GM12878 (cell line): ENCODE measurements around the gene PDS5A. TPM values are rescaled to one million over a fixed set of nuclear protein-coding genes. Genes with fewer than 3 reads are reported as not detected.

ENCODE experiments used
- ATAC-seq: fragments of 200-7000 bp; cut with Tn5 transposase; 3 replicates; pipeline ENCODE4 v1.9.1; 2020; ENCODE audit warnings: mild to moderate bottlenecking, moderate library complexity
- BruUV-seq: library from RNA; stranded (reverse); fragments of 400-500 nt; replicated peaks from 2 replicates; lab custom pipeline; 2021; lab: Mats Ljungman, UMichigan
- CTCF ChIA-PET: fragments of 300-600 bp; sonication (Branson Sonifier 250); formaldehyde crosslinking; extraction: SDS; loops from one replicate; lab custom pipeline; 2021; ENCODE audit warnings: inconsistent platforms; lab: Yijun Ruan, JAX
- POLR2A ChIA-PET: fragments of 350-600 bp; formaldehyde crosslinking; extraction: SDS; loops from one replicate; lab custom pipeline; 2021; ENCODE audit warnings: inconsistent platforms; lab: Charles Lee
- RAD21 ChIA-PET: fragments of 300-600 bp; sonication (Branson Sonifier 250); formaldehyde crosslinking; loops from one replicate; lab custom pipeline; 2023; ENCODE audit warnings: antibody characterized with exemption; ENCODE audit not compliant: unreplicated experiment; lab: Charles Lee
- SMC1A ChIA-PET: fragments of 300-600 bp; sonication (Branson Sonifier 250); formaldehyde crosslinking; loops from one replicate; lab custom pipeline; 2023; ENCODE audit not compliant: unreplicated experiment, uncharacterized antibody; lab: Charles Lee
- DNase-seq: peaks from one replicate; pipeline ENCODE4 v3.0.0-alpha.2; 2011; ENCODE audit warnings: low read depth, low spot score
- FAIRE-seq: peaks from 3 replicates; lab custom pipeline; 2011; peaks lifted over from hg19 to GRCh38; lab: Jason Lieb, UNC
- H2AFZ ChIP-seq: 2 replicates; pipeline ENCODE4 v1.6.0; 2011; ENCODE audit warnings: low read depth, low read length, control low read depth; ENCODE audit not compliant: control insufficient read depth
- H3K27ac ChIP-seq: 2 replicates; pipeline ENCODE4 v1.5.1; 2011; ENCODE audit warnings: control low read depth; ENCODE audit not compliant: control insufficient read depth, insufficient read depth
- H3K27me3 ChIP-seq, 2 experiments: replicated peaks in 1 of 2; 2 replicates each; pipeline versions ENCODE4 v1.6.0 to v1.6.1; 2011; ENCODE audit warnings: low read length in 1 of 2; ENCODE audit not compliant: control insufficient read depth in 2 of 2, insufficient read depth in 2 of 2
- H3K36me3 ChIP-seq, 2 experiments: 2 replicates each; pipeline ENCODE4 v1.5.1; 2011; ENCODE audit warnings: low read length in 1 of 2; ENCODE audit not compliant: control insufficient read depth in 2 of 2, insufficient read depth in 2 of 2
- H3K4me1 ChIP-seq: 2 replicates; pipeline ENCODE4 v1.6.1; 2011; ENCODE audit warnings: mild to moderate bottlenecking, low read length, moderate library complexity, mixed read lengths; ENCODE audit not compliant: control insufficient read depth, insufficient read depth
- H3K4me2 ChIP-seq: 2 replicates; pipeline ENCODE4 v1.6.0; 2011; ENCODE audit warnings: control low read depth; ENCODE audit not compliant: control insufficient read depth, insufficient read depth
- H3K4me3 ChIP-seq: fragments of 200-600 bp; sonication (generic); 2 replicates; pipeline ENCODE4 v1.5.1; 2016
- H3K79me2 ChIP-seq: 2 replicates; pipeline ENCODE4 v1.6.0; 2011; ENCODE audit warnings: low read length; ENCODE audit not compliant: control insufficient read depth, insufficient read depth
- H3K9ac ChIP-seq: 2 replicates; pipeline ENCODE4 v1.8.0; 2011; ENCODE audit warnings: low read length, control low read depth, mixed read lengths; ENCODE audit not compliant: control insufficient read depth, insufficient read depth
- H3K9me3 ChIP-seq: replicated peaks from 3 replicates; pipeline ENCODE4 v1.5.1; 2011; ENCODE audit warnings: mild to moderate bottlenecking, low read length; ENCODE audit not compliant: control insufficient read depth, insufficient read depth
- H4K20me1 ChIP-seq: 2 replicates; pipeline ENCODE4 v1.6.0; 2011; ENCODE audit not compliant: control insufficient read depth, insufficient read depth
- BHLHE40 ChIP-seq, 2 experiments: fragments of 450-650 bp in 1 of 2; IDR thresholded peaks; 2 replicates each; pipeline ENCODE4 v1.6.1; 2011 to 2017; ENCODE audit warnings: low read depth in 2 of 2, borderline replicate concordance in 1 of 2, improper control_type of control experiment in 1 of 2, low read length in 1 of 2, mild to moderate bottlenecking in 1 of 2
- ETV6 ChIP-seq, 2 experiments: fragments of 450-650 bp in 1 of 2; IDR thresholded peaks in 1 of 2; conservative IDR thresholded peaks in 1 of 2; 2 replicates each; pipeline ENCODE4 v1.6.1; 2014; ENCODE audit warnings: antibody characterized with exemption in 1 of 2, borderline replicate concordance in 1 of 2, low read depth in 1 of 2, mild to moderate bottlenecking in 1 of 2, moderate library complexity in 1 of 2
- IKZF1 ChIP-seq: fragments of 450-650 bp; conservative IDR thresholded peaks from 2 replicates; pipeline ENCODE4 v1.6.1; 2017; ENCODE audit warnings: antibody characterized with exemption, mild to moderate bottlenecking
- IKZF2 ChIP-seq, 2 experiments: fragments of 450-650 bp; IDR thresholded peaks; 2 replicates each; pipeline ENCODE4 v1.6.1; 2017; ENCODE audit warnings: mild to moderate bottlenecking in 2 of 2, moderate library complexity in 2 of 2
- KAT2A ChIP-seq: conservative IDR thresholded peaks from 2 replicates; pipeline ENCODE4 v1.6.1; 2011; ENCODE audit warnings: low read depth, low read length; ENCODE audit not compliant: control insufficient read depth
- MTA2 ChIP-seq: fragments of 450-650 bp; IDR thresholded peaks from 2 replicates; pipeline ENCODE4 v1.6.1; 2016; ENCODE audit warnings: low read depth, mild to moderate bottlenecking, moderate library complexity
- MTA3 ChIP-seq: IDR thresholded peaks from 2 replicates; pipeline ENCODE4 v1.6.1; 2012; ENCODE audit warnings: low read length, inconsistent platforms, borderline replicate concordance
- POLR2AphosphoS5 ChIP-seq: IDR thresholded peaks from 2 replicates; pipeline ENCODE4 v1.6.1; 2011; ENCODE audit warnings: mild to moderate bottlenecking, low read length, inconsistent platforms
- RBBP5 ChIP-seq: fragments of 200-600 bp; sonication (generic); conservative IDR thresholded peaks from 2 replicates; pipeline ENCODE4 v1.6.1; 2016
- ZNF207 ChIP-seq: fragments of 450-650 bp; IDR thresholded peaks from 2 replicates; pipeline ENCODE4 v1.6.1; 2014; ENCODE audit warnings: antibody characterized with exemption, mild to moderate bottlenecking, borderline replicate concordance
- ZSCAN29 ChIP-seq: fragments of 450-650 bp; IDR thresholded peaks from 2 replicates; pipeline ENCODE4 v1.6.1; 2017; ENCODE audit warnings: mild to moderate bottlenecking, moderate library complexity
- WGBS: methylation state at CpG from one replicate; pipeline ENCODE4 v1.1.6; 2016; ENCODE audit warnings: low lambda C conversion rate; ENCODE audit not compliant: insufficient replicate concordance, insufficient coverage; ENCODE audit errors: missing lambda C conversion rate; 5-methylcytosine and 5-hydroxymethylcytosine counted together
- in situ Hi-C: fragments of 300-500 bp; cut with MboI; formaldehyde crosslinking; loops from 9 replicates; pipeline ENCODE4 v1.14.3; 2018; ENCODE audit warnings: mixed read lengths
- intact Hi-C: fragments of 100-400 bp; cut with micrococcal nuclease; formaldehyde crosslinking; loops from one replicate; pipeline ENCODE4 v1.14.2; 2022; ENCODE audit not compliant: unreplicated experiment
- polyA plus RNA-seq, 11 experiments: library from polyadenylated mRNA; depleted of rRNA in 4 of 11; unstranded in 6 of 11; stranded (reverse) in 5 of 11; fragments of >200 nt; fragmentation: Nextera tagmentation in 4 of 11; fragmentation: Illumina TruSeq in 1 of 11; extraction: Ambion mirVana in 4 of 11; extraction: Trizol in 1 of 11; gene quantifications; 1 replicate in 1 of 11; 2 replicates in 10 of 11; pipeline versions ENCODE4 v1.2.1 to v1.2.3, GENCODE V29; 2011 to 2016; ENCODE audit warnings: inconsistent platforms in 2 of 11, missing spikeins in 2 of 11, low read depth in 1 of 11
- total RNA-seq, 4 experiments: library from RNA; depleted of rRNA in 3 of 4; stranded (reverse); fragments of >200 nt in 3 of 4; fragmentation: Illumina TruSeq in 1 of 4; extraction: Trizol in 1 of 4; gene quantifications; 2 replicates each; pipeline versions ENCODE4 v1.2.1 to v1.2.3, GENCODE V29; 2013 to 2021
- TF ChIP-seq, protein P1 (sequence below): fragments of 450-650 bp; IDR thresholded peaks from 2 replicates; pipeline ENCODE4 v1.6.1; 2014; ENCODE audit warnings: mild to moderate bottlenecking
- TF ChIP-seq, protein P2 (sequence below): fragments of 450-650 bp; IDR thresholded peaks from 2 replicates; pipeline ENCODE4 v1.6.1; 2017; ENCODE audit warnings: low read depth, mild to moderate bottlenecking, moderate library complexity
- TF ChIP-seq, protein P3 (sequence below): IDR thresholded peaks from 2 replicates; pipeline ENCODE4 v1.6.1; 2011; ENCODE audit warnings: low read depth, low read length, improper control_type of control experiment, borderline replicate concordance

The PDS5A gene
- total and polyA plus RNA-seq, 10 of the 15 experiments (the other 5 are each of a cell fraction or from before 2014, with no cell fraction given), result 13.7 to 69.7 (median 52.3) TPM

DNA sequence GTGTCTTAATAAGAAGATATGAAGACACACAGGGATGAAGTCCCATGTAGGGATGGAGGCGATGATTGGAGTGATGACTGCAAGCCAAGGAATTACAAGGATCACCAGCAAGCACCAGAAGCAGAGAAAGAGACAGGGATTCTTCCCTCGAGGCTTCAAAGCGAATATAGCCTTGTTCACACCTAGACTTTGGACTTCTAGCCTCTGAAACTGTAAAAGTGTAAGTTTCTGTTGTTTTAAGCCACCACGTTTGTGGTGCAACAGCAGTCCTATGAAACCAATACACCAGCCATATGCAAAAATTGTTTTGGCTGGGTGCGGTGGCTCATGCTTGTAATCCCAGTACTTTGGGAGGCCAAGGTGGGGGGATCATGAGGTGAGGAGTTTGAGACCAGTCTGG lies 9.8 kb upstream of the PDS5A start:
- no peak overlapping the region for H3K27ac ChIP-seq
- no peak overlapping the region for H2AFZ ChIP-seq
- SMC1A ChIA-PET, result no interaction called here
- WGBS, result 32% methylated on average over 5 of the region's 5 CpGs
- no peak overlapping the region for H3K4me2 ChIP-seq
- BruUV-seq, result no TSS peak
- intact Hi-C loops (no loop called here), in situ Hi-C loops (no loop called here)
- TF ChIP-seq MTA2 (0 out of 2 replicates have a peak, but pooled peaks have one; percentile 31), ETV6 (conservative IDR thresholded peaks at IDR 0.05 in 1 of 2, IDR thresholded peaks at IDR 0.05 in 1 of 2; ENCODE audit: borderline replicate concordance in 1 of 2, low read depth in 1 of 2) (no peak), POLR2AphosphoS5 (no peak), MTA3 (no peak), IKZF1 (peak; percentile 61), ZNF207 (no peak), RBBP5 (no peak), BHLHE40 (IDR thresholded peaks at IDR 0.05; ENCODE audit: borderline replicate concordance in 1 of 2, low read depth in 2 of 2, low read length in 1 of 2) (peak in 1 of 2 experiments; percentile 43; a peak in 2 of 4 replicates), IKZF2 (IDR thresholded peaks at IDR 0.05) (peak; percentile 38 to 57; a peak in 3 of 4 replicates), KAT2A (no peak), ZSCAN29 (no peak)
- TF ChIP-seq, protein P1, sequence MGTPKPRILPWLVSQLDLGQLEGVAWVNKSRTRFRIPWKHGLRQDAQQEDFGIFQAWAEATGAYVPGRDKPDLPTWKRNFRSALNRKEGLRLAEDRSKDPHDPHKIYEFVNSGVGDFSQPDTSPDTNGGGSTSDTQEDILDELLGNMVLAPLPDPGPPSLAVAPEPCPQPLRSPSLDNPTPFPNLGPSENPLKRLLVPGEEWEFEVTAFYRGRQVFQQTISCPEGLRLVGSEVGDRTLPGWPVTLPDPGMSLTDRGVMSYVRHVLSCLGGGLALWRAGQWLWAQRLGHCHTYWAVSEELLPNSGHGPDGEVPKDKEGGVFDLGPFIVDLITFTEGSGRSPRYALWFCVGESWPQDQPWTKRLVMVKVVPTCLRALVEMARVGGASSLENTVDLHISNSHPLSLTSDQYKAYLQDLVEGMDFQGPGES, result no peak
- TF ChIP-seq, protein P2, sequence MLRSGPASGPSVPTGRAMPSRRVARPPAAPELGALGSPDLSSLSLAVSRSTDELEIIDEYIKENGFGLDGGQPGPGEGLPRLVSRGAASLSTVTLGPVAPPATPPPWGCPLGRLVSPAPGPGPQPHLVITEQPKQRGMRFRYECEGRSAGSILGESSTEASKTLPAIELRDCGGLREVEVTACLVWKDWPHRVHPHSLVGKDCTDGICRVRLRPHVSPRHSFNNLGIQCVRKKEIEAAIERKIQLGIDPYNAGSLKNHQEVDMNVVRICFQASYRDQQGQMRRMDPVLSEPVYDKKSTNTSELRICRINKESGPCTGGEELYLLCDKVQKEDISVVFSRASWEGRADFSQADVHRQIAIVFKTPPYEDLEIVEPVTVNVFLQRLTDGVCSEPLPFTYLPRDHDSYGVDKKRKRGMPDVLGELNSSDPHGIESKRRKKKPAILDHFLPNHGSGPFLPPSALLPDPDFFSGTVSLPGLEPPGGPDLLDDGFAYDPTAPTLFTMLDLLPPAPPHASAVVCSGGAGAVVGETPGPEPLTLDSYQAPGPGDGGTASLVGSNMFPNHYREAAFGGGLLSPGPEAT, result no peak
- TF ChIP-seq, protein P3, sequence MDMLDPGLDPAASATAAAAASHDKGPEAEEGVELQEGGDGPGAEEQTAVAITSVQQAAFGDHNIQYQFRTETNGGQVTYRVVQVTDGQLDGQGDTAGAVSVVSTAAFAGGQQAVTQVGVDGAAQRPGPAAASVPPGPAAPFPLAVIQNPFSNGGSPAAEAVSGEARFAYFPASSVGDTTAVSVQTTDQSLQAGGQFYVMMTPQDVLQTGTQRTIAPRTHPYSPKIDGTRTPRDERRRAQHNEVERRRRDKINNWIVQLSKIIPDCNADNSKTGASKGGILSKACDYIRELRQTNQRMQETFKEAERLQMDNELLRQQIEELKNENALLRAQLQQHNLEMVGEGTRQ, result no peak
- ATAC-seq (peak; percentile 77), DNase-seq (no peak), FAIRE-seq (peak; percentile 54)
- no peak overlapping the region for H3K9ac ChIP-seq
- no peaks in the 10 kb centered on the region for H3K79me2 ChIP-seq
- no peak overlapping the region for H3K4me3 ChIP-seq
- no peaks in the 10 kb centered on the region for H3K9me3 ChIP-seq
- 0 out of 2 replicates have a peak, but pooled peaks cover 3% of the 10 kb centered on the region for H3K4me1 ChIP-seq
- no peaks in the 10 kb centered on the region for H3K36me3 ChIP-seq
- H3K27me3 ChIP-seq, result no peaks in the 10 kb centered on the region
- POLR2A ChIA-PET, result interaction anchor here (1.2 kb wide), 1 partner anchor 67 kb away, joined by 3 read pairs; no protein-coding TSS in a partner anchor
- CTCF ChIA-PET, result interaction anchor here (1.3 kb wide), 1 partner anchor 334 kb away, joined by 3 read pairs; no protein-coding TSS in a partner anchor
- RAD21 ChIA-PET, result no interaction called here
- no peaks in the 10 kb centered on the region for H4K20me1 ChIP-seq
